Stimulated activated CD8-positive, alpha-beta memory T cell treated with anti-CD3 and anti-CD28 coated beads, Interleukin-7, amount 100 ng/mL, for 24 hours (primary cell): ENCODE results near the gene SMCO3.

ENCODE experiments used
- DNase-seq: peaks from one replicate; pipeline ENCODE4 v3.0.0-alpha.2; 2020; ENCODE audit warnings: low read depth

The SMCO3 gene

GRCh38 chr12:14827043-14827442 lies 13.1 kb upstream of the SMCO3 start:
- no peak for DNase-seq

GRCh38 chr12:14826491-14826890 lies 12.5 kb upstream of the SMCO3 start:
- DNase-seq = no peak

GRCh38 chr12:14825256-14825655 lies 11.3 kb upstream of the SMCO3 start:
- DNase-seq = no peak

GRCh38 chr12:14824012-14824634 lies 10.1 kb upstream of the SMCO3 start:
- DNase-seq = no peak

GRCh38 chr12:14811486-14811885 lies 2.5 kb downstream of the SMCO3 start:
- DNase-seq = no peak

- DNase-seq = no peak
These were observed 3.0 kb downstream of the SMCO3 start for GRCh38 chr12:14810953-14811483.

- DNase-seq = no peak
These were observed 3.6 kb downstream of the SMCO3 start for GRCh38 chr12:14810167-14810952.

GRCh38 chr12:14803830-14804160 lies 10.2 kb downstream of the SMCO3 start:
- no peak for DNase-seq

GRCh38 chr12:14803011-14803829 lies 10.8 kb downstream of the SMCO3 start, which contains the start of the genes C12orf60 and WBP11:
Gene C12orf60 (plus strand): TSS chr12:14803670. CDS start chr12:14822936, 19,266 bp downstream.
Gene WBP11 (minus strand): TSS chr12:14803478. CDS start chr12:14801383, 2,095 bp downstream.
- DNase-seq = peak; percentile 68

GRCh38 chr12:14802721-14803010 lies 11.3 kb downstream of the SMCO3 start:
- no peak for DNase-seq

- no peak for DNase-seq
These were observed 11.7 kb downstream of the SMCO3 start for GRCh38 chr12:14802247-14802646.

GRCh38 chr12:14795028-14795448 lies 18.9 kb downstream of the SMCO3 start:
- DNase-seq = no peak

- no peak for DNase-seq
These were observed 28.4 kb downstream of the SMCO3 start for GRCh38 chr12:14785568-14785967.

- DNase-seq = no peak
These were observed 29.5 kb downstream of the SMCO3 start for GRCh38 chr12:14784471-14784870.

GRCh38 chr12:14782756-14783155 lies 31.2 kb downstream of the SMCO3 start:
- no peak for DNase-seq

GRCh38 chr12:14781563-14781962 lies 32.4 kb downstream of the SMCO3 start:
- DNase-seq = no peak

- DNase-seq = no peak
These were observed 33.1 kb downstream of the SMCO3 start for GRCh38 chr12:14780859-14781258.

- DNase-seq = no peak
These were observed 34.1 kb downstream of the SMCO3 start for GRCh38 chr12:14779834-14780233.

- no peak for DNase-seq
These were observed 36.7 kb downstream of the SMCO3 start for GRCh38 chr12:14777271-14777670.

GRCh38 chr12:14776236-14776961 lies 37.6 kb downstream of the SMCO3 start:
- no peak for DNase-seq

GRCh38 chr12:14775636-14775980 lies 38.4 kb downstream of the SMCO3 start:
- DNase-seq = no peak
